Loucy (cell line): ENCODE measurements around the gene AHCYL1.

Experiments used
- H2AFZ ChIP-seq: fragments of 200-600 bp; sonication (generic); 2 replicates; pipeline ENCODE4 v1.6.0; 2016; ENCODE audit warnings: antibody characterized with exemption, mild to moderate bottlenecking, low read length, moderate library complexity
- H3F3A ChIP-seq: fragments of 200-600 bp; 2 replicates; pipeline ENCODE4 v1.6.0; 2016; ENCODE audit warnings: antibody characterized with exemption, low read depth, mild to moderate bottlenecking
- H3K27me3 ChIP-seq: fragments of 200-600 bp; sonication (generic); 2 replicates; pipeline ENCODE4 v1.6.1; 2014; ENCODE audit warnings: low read length, mild to moderate bottlenecking; ENCODE audit not compliant: insufficient read depth, poor library complexity, severe bottlenecking
- H3K36me3 ChIP-seq: fragments of 200-600 bp; sonication (generic); 2 replicates; pipeline ENCODE4 v1.6.1; 2016; ENCODE audit warnings: low read length; ENCODE audit not compliant: insufficient read depth
- H3K4me1 ChIP-seq: fragments of 200-600 bp; sonication (generic); 2 replicates; pipeline ENCODE4 v1.5.1; 2014; ENCODE audit warnings: low read length, mild to moderate bottlenecking; ENCODE audit not compliant: insufficient read depth, poor library complexity, severe bottlenecking
- H3K4me2 ChIP-seq: fragments of 200-600 bp; sonication (generic); 2 replicates; pipeline ENCODE4 v1.6.0; 2014; ENCODE audit warnings: antibody characterized with exemption, low read length, low read depth, mild to moderate bottlenecking; ENCODE audit not compliant: poor library complexity, severe bottlenecking
- H3K4me3 ChIP-seq: fragments of 200-600 bp; sonication (generic); 2 replicates; pipeline ENCODE4 v1.5.1; 2014; ENCODE audit warnings: low read length, mild to moderate bottlenecking, mixed read lengths; ENCODE audit not compliant: poor library complexity, severe bottlenecking
- H3K79me2 ChIP-seq: fragments of 200-600 bp; sonication (generic); 2 replicates; pipeline ENCODE4 v1.6.1; 2014; ENCODE audit warnings: low read length; ENCODE audit not compliant: insufficient read depth
- H3K9ac ChIP-seq: fragments of 200-600 bp; sonication (generic); 2 replicates; pipeline ENCODE4 v1.6.0; 2014; ENCODE audit warnings: mild to moderate bottlenecking, low read depth, low read length, moderate library complexity; ENCODE audit not compliant: poor library complexity, severe bottlenecking
- H3K9me2 ChIP-seq: fragments of 200-600 bp; sonication (generic); replicated peaks from 2 replicates; pipeline ENCODE4 v1.6.1; 2016; ENCODE audit warnings: low read depth, low read length, mixed read lengths
- H3K9me3 ChIP-seq: fragments of 200-600 bp; sonication (generic); 2 replicates; pipeline ENCODE4 v1.6.1; 2014; ENCODE audit warnings: mild to moderate bottlenecking, antibody characterized with exemption, low read length, low read depth; ENCODE audit not compliant: insufficient read depth
- H4K20me1 ChIP-seq: fragments of 200-600 bp; sonication (generic); 2 replicates; pipeline ENCODE4 v1.6.0; 2014; ENCODE audit warnings: antibody characterized with exemption, low read length, mild to moderate bottlenecking; ENCODE audit not compliant: insufficient read depth, poor library complexity, severe bottlenecking
- EZH2phosphoT487 ChIP-seq: fragments of 200-600 bp; IDR thresholded peaks from 2 replicates; pipeline ENCODE4 v1.6.1; 2018; ENCODE audit warnings: antibody characterized with exemption, mild to moderate bottlenecking, moderate library complexity, borderline replicate concordance
- TF ChIP-seq, protein P1 (sequence below): fragments of 200-600 bp; sonication (generic); conservative IDR thresholded peaks from 2 replicates; pipeline ENCODE4 v1.5.1; 2014; ENCODE audit warnings: mild to moderate bottlenecking, antibody characterized with exemption, low read length

Gene AHCYL1

DNA sequence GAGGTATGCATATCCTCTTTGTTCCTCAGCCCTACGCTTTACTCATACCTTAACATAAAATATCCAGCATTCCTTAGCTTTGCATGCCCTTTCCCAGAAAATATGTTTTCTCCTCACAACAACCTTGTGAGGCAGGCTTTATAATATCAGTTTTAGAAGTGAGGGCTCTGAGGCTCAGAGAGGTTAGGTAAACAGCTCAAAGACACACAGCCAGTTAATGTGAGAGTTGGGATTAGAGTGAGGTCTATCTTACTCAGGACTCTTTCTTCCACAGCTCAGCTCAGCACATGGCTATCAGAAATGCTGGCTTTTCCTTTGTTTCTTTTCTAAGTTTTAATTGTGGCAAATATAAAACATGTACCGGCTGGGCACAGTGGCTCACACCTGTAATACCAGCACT lies 46.0 kb upstream of the AHCYL1 start:
- no peak overlapping the region for H3K4me3 ChIP-seq
- H3K4me2 ChIP-seq = no peak overlapping the region
- no peaks in the 10 kb centered on the region for H4K20me1 ChIP-seq
- H3F3A ChIP-seq = no peaks in the 10 kb centered on the region
- H3K27me3 ChIP-seq = no peaks in the 10 kb centered on the region
- peaks cover 8% of the 10 kb centered on the region; the same call in 1 of the 2 replicates for H3K9me3 ChIP-seq
- H3K36me3 ChIP-seq = no peaks in the 10 kb centered on the region
- peaks cover 13% of the 10 kb centered on the region for H3K4me1 ChIP-seq
- H3K9ac ChIP-seq = no peak overlapping the region
- TF ChIP-seq, protein P1, sequence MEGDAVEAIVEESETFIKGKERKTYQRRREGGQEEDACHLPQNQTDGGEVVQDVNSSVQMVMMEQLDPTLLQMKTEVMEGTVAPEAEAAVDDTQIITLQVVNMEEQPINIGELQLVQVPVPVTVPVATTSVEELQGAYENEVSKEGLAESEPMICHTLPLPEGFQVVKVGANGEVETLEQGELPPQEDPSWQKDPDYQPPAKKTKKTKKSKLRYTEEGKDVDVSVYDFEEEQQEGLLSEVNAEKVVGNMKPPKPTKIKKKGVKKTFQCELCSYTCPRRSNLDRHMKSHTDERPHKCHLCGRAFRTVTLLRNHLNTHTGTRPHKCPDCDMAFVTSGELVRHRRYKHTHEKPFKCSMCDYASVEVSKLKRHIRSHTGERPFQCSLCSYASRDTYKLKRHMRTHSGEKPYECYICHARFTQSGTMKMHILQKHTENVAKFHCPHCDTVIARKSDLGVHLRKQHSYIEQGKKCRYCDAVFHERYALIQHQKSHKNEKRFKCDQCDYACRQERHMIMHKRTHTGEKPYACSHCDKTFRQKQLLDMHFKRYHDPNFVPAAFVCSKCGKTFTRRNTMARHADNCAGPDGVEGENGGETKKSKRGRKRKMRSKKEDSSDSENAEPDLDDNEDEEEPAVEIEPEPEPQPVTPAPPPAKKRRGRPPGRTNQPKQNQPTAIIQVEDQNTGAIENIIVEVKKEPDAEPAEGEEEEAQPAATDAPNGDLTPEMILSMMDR = no peak
- TF ChIP-seq EZH2phosphoT487 = no peak
- no peaks in the 10 kb centered on the region for H3K9me2 ChIP-seq
- no peak overlapping the region for H2AFZ ChIP-seq
- H3K79me2 ChIP-seq = no peaks in the 10 kb centered on the region

DNA sequence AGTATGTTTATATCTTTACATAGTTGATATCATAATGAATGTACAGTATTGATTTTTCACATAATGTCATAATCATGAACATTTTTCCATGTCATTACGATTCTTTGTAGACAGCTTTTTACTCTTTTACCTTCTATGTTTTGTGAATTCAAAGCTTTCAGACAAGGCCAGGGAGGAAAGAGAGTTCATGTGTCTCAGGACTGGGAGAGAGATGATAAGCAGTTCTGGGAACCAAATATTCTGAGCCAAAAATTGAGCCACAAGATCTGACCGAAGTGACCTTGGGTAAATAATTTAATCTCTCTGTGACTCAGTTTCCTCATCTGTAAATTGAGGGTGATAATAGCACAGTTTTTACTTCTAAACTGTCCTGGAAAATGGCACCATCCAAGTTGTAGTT lies 42.1 kb upstream of the AHCYL1 start:
- Histone ChIP-seq H3K9ac (no peak overlapping the region), H3K9me3 (peaks cover 8% of the 10 kb centered on the region; the same call in 1 of the 2 replicates), H3K4me3 (no peak overlapping the region), H3K36me3 (no peaks in the 10 kb centered on the region), H3K27me3 (no peaks in the 10 kb centered on the region), H3K9me2 (no peaks in the 10 kb centered on the region), H3F3A (peaks cover 3% of the 10 kb centered on the region; the same call in 1 of the 2 replicates), H4K20me1 (no peaks in the 10 kb centered on the region), H2AFZ (no peak overlapping the region), H3K4me1 (peaks cover 15% of the 10 kb centered on the region), H3K79me2 (no peaks in the 10 kb centered on the region), H3K4me2 (no peak overlapping the region)
- no peak for TF ChIP-seq EZH2phosphoT487
- TF ChIP-seq, protein P1 = no peak

DNA sequence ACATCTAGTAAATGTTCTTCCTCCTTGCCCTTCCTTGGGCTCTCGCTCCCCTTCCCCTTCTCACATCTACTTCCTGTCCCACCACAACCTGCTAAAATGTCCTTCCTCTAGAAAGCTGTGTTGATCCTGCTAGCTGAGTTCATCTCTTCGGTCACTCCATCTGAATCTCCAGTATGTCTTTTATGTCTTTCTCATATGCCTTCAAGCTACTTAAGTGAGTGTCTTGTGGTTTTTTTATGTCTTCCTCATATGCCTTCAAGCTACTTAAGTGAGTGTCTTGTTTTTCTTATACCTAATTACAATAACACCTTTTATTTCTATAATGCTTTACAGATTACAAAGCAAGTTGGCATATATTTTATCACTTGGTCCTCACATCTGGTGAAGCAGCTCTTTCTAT lies 40.0 kb upstream of the AHCYL1 start:
- H3K4me1 ChIP-seq = peaks cover 15% of the 10 kb centered on the region
- TF ChIP-seq, protein P1 = no peak
- H3K9me2 ChIP-seq = no peaks in the 10 kb centered on the region
- H3K9ac ChIP-seq = peak overlapping the region; percentile 18
- no peaks in the 10 kb centered on the region for H3K36me3 ChIP-seq
- H3K4me3 ChIP-seq = peak overlapping the region; percentile 56
- H3K9me3 ChIP-seq = no peaks in the 10 kb centered on the region
- peaks cover 3% of the 10 kb centered on the region; the same call in 1 of the 2 replicates for H3F3A ChIP-seq
- H3K79me2 ChIP-seq = no peaks in the 10 kb centered on the region
- peak overlapping the region; percentile 60; the same call in 1 of the 2 replicates for H2AFZ ChIP-seq
- H3K4me2 ChIP-seq = peak overlapping the region; percentile 66
- H3K27me3 ChIP-seq = no peaks in the 10 kb centered on the region
- H4K20me1 ChIP-seq = no peaks in the 10 kb centered on the region
